CD4-positive, alpha-beta T cell treated with Interleukin-2 at 100 ng/mL for 4 hours (primary cell): Measurements from ENCODE around the gene USP28.
"Not testable (repeated sequence)": the region's sequence is repeated elsewhere in the genome, so short reads cannot be mapped to it uniquely, and the experiment has no call there.

Source experiments
- DNase-seq: peaks from one replicate; pipeline ENCODE4 v3.0.0-alpha.2; 2020; ENCODE audit warnings: low spot score

USP28 gene

GRCh38 chr11:113875234-113876073 lies at the start of gene USP28:
Gene USP28 (minus strand): TSS chr11:113875572. CDS start chr11:113875501, 71 bp downstream.
- DNase-seq = peak; percentile 77

- no peak for DNase-seq
These were observed 48.2 kb upstream of the USP28 start for GRCh38 chr11:113923572-113923971.

GRCh38 chr11:113911491-113911890 lies 36.1 kb upstream of the USP28 start:
- not testable (repeated sequence) for DNase-seq

GRCh38 chr11:113908098-113908497 lies 32.7 kb upstream of the USP28 start:
- DNase-seq = no peak

- no peak for DNase-seq
These were observed 32.3 kb upstream of the USP28 start for GRCh38 chr11:113907681-113908080.

- DNase-seq = no peak
These were observed 31.8 kb upstream of the USP28 start for GRCh38 chr11:113907152-113907551.

- DNase-seq = no peak
These were observed 31.1 kb upstream of the USP28 start for GRCh38 chr11:113906516-113906915.

GRCh38 chr11:113906038-113906437 lies 30.7 kb upstream of the USP28 start:
- DNase-seq = no peak

- DNase-seq = no peak
These were observed 29.2 kb upstream of the USP28 start, which contains the start of gene HTR3B for GRCh38 chr11:113904379-113905101. Gene HTR3B (plus strand): TSS chr11:113904796. CDS start chr11:113904934, 138 bp downstream.

- DNase-seq = no peak
These were observed 25.8 kb upstream of the USP28 start for GRCh38 chr11:113901141-113901540.

GRCh38 chr11:113896156-113896879 lies 20.9 kb upstream of the USP28 start:
- DNase-seq = peak; percentile 38

GRCh38 chr11:113895367-113896155 lies 20.2 kb upstream of the USP28 start:
- DNase-seq = no peak

- no peak for DNase-seq
These were observed 19.1 kb upstream of the USP28 start for GRCh38 chr11:113894421-113894996.

- no peak for DNase-seq
These were observed 13.5 kb upstream of the USP28 start for GRCh38 chr11:113888848-113889247.

- DNase-seq = no peak
These were observed 10.5 kb upstream of the USP28 start for GRCh38 chr11:113885897-113886296.

GRCh38 chr11:113884361-113884836 lies 9.0 kb upstream of the USP28 start:
- DNase-seq = no peak

- no peak for DNase-seq
These were observed 6.5 kb upstream of the USP28 start for GRCh38 chr11:113881856-113882255.

GRCh38 chr11:113880971-113881370 lies 5.6 kb upstream of the USP28 start:
- DNase-seq = no peak

- DNase-seq = not testable (repeated sequence)
These were observed 4.1 kb upstream of the USP28 start for GRCh38 chr11:113879446-113879845.

- no peak for DNase-seq
These were observed 2.3 kb upstream of the USP28 start for GRCh38 chr11:113877670-113878055.
